ENCODE data around the gene INPP5D.

DNA sequence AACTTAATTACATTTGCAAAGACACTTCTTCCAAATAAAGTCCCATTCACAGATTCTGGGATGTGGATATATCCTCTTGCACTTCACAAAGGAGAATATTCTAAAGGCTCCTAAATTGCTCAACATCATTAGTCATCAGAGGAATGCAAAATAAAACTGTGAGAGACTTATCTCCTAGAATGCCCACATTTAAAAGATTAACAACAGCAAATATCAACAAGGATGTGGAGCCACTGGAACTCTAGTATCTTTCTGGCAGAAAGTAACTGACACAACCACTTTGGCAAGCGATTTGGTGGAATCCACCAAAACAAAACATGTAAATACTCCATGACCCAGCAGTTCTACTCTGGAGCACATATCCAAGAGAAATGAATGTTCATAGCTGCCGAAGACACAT is 23.1 kb upstream of the INPP5D start:
- no peak for TF ChIP-seq POLR2A (IDR thresholded peaks at IDR 0.05)
- TF ChIP-seq, protein P1, sequence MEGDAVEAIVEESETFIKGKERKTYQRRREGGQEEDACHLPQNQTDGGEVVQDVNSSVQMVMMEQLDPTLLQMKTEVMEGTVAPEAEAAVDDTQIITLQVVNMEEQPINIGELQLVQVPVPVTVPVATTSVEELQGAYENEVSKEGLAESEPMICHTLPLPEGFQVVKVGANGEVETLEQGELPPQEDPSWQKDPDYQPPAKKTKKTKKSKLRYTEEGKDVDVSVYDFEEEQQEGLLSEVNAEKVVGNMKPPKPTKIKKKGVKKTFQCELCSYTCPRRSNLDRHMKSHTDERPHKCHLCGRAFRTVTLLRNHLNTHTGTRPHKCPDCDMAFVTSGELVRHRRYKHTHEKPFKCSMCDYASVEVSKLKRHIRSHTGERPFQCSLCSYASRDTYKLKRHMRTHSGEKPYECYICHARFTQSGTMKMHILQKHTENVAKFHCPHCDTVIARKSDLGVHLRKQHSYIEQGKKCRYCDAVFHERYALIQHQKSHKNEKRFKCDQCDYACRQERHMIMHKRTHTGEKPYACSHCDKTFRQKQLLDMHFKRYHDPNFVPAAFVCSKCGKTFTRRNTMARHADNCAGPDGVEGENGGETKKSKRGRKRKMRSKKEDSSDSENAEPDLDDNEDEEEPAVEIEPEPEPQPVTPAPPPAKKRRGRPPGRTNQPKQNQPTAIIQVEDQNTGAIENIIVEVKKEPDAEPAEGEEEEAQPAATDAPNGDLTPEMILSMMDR (IDR thresholded peaks at IDR 0.05), result no peak

All from transverse colon (tissue), 3 donors.